ENCODE measurements around the gene XRCC5. TPM values are rescaled to one million over a fixed set of nuclear protein-coding genes. Genes with fewer than 3 reads are reported as not detected.
"Not testable (repeated sequence)": the region's sequence is repeated elsewhere in the genome, so short reads cannot be mapped to it uniquely, and the experiment has no call there.

The XRCC5 gene
- total RNA-seq, 1 donor from 2014 or later: 524 TPM

- Mint-ChIP-seq H3K27me3 (ENCODE audit: low read depth) (no peaks in the 10 kb centered on the region), H3K4me3 (no peak overlapping the region), H3K27ac (ENCODE audit: unreplicated experiment) (no peak overlapping the region), H3K4me1 (no peaks in the 10 kb centered on the region), H3K9me3 (no peaks in the 10 kb centered on the region), H3K36me3 (ENCODE audit: low read depth) (peaks cover 22% of the 10 kb centered on the region)
- DNase-seq (ENCODE audit: low read depth, low spot score): no peak
- TF ChIP-seq CTCF (conservative IDR thresholded peaks at IDR 0.05): peak; percentile 53
Observed at GRCh38 chr2:216139884-216140283, 30.7 kb downstream of the XRCC5 start.

GRCh38 chr2:216141516-216141915 is 32.4 kb downstream of the XRCC5 start:
- not testable (repeated sequence) for H3K36me3 Mint-ChIP-seq (ENCODE audit: low read depth); H3K4me3 Mint-ChIP-seq; DNase-seq (ENCODE audit: low read depth, low spot score); H3K9me3 Mint-ChIP-seq; H3K27ac Mint-ChIP-seq (ENCODE audit: unreplicated experiment); H3K4me1 Mint-ChIP-seq; H3K27me3 Mint-ChIP-seq (ENCODE audit: low read depth)

GRCh38 chr2:216142540-216142939 is 33.4 kb downstream of the XRCC5 start:
- Mint-ChIP-seq H3K4me3 (no peak overlapping the region), H3K27ac (ENCODE audit: unreplicated experiment) (no peak overlapping the region), H3K27me3 (ENCODE audit: low read depth) (no peaks in the 10 kb centered on the region), H3K36me3 (ENCODE audit: low read depth) (peaks cover 8% of the 10 kb centered on the region), H3K9me3 (no peaks in the 10 kb centered on the region), H3K4me1 (no peaks in the 10 kb centered on the region)
- DNase-seq (ENCODE audit: low read depth, low spot score): no peak
- TF ChIP-seq CTCF (conservative IDR thresholded peaks at IDR 0.05): no peak

GRCh38 chr2:216144372-216144771 is 35.2 kb downstream of the XRCC5 start:
- TF ChIP-seq CTCF (conservative IDR thresholded peaks at IDR 0.05): no peak
- H3K9me3 Mint-ChIP-seq: no peaks in the 10 kb centered on the region
- H3K36me3 Mint-ChIP-seq (ENCODE audit: low read depth): peaks cover 6% of the 10 kb centered on the region
- no peak overlapping the region for H3K27ac Mint-ChIP-seq (ENCODE audit: unreplicated experiment)
- H3K27me3 Mint-ChIP-seq (ENCODE audit: low read depth): no peaks in the 10 kb centered on the region
- H3K4me3 Mint-ChIP-seq: no peak overlapping the region
- no peak for DNase-seq (ENCODE audit: low read depth, low spot score)
- no peaks in the 10 kb centered on the region for H3K4me1 Mint-ChIP-seq

GRCh38 chr2:216144857-216145256 is 35.7 kb downstream of the XRCC5 start:
- DNase-seq (ENCODE audit: low read depth, low spot score): no peak
- no peaks in the 10 kb centered on the region for H3K27me3 Mint-ChIP-seq (ENCODE audit: low read depth)
- H3K27ac Mint-ChIP-seq (ENCODE audit: unreplicated experiment): no peak overlapping the region
- H3K4me1 Mint-ChIP-seq: no peaks in the 10 kb centered on the region
- no peaks in the 10 kb centered on the region for H3K9me3 Mint-ChIP-seq
- TF ChIP-seq CTCF (conservative IDR thresholded peaks at IDR 0.05): no peak
- peaks cover 6% of the 10 kb centered on the region for H3K36me3 Mint-ChIP-seq (ENCODE audit: low read depth)
- no peak overlapping the region for H3K4me3 Mint-ChIP-seq

- no peak for DNase-seq (ENCODE audit: low read depth, low spot score)
Observed at GRCh38 chr2:216146573-216146972, 37.4 kb downstream of the XRCC5 start.

More at GRCh38 chr2:216146573-216146972, 37.4 kb downstream of the XRCC5 start:
- H3K9me3 Mint-ChIP-seq: no peaks in the 10 kb centered on the region
- H3K27ac Mint-ChIP-seq (ENCODE audit: unreplicated experiment): no peak overlapping the region
- H3K36me3 Mint-ChIP-seq (ENCODE audit: low read depth): peaks cover 6% of the 10 kb centered on the region
- no peak overlapping the region for H3K4me3 Mint-ChIP-seq
- no peak for TF ChIP-seq CTCF (conservative IDR thresholded peaks at IDR 0.05)
- no peaks in the 10 kb centered on the region for H3K27me3 Mint-ChIP-seq (ENCODE audit: low read depth)
- H3K4me1 Mint-ChIP-seq: peaks cover under 1% of the 10 kb centered on the region
